ENCODE data around the gene TENT4A.

TENT4A gene

GRCh38 chr5:6718718-6719117 lies 5.5 kb downstream of the TENT4A start:
- no peak for DNase-seq

GRCh38 chr5:6719417-6719816 lies 6.2 kb downstream of the TENT4A start:
- no peak for DNase-seq

GRCh38 chr5:6719896-6720560 lies 6.8 kb downstream of the TENT4A start:
- DNase-seq = no peak

- DNase-seq = no peak
Measured at GRCh38 chr5:6720561-6720921, 7.3 kb downstream of the TENT4A start.

- no peak for DNase-seq
Measured at GRCh38 chr5:6721442-6721841, 8.2 kb downstream of the TENT4A start.

- DNase-seq = no peak
Measured at GRCh38 chr5:6722015-6722414, 8.8 kb downstream of the TENT4A start.

GRCh38 chr5:6723122-6723815 lies 10.0 kb downstream of the TENT4A start:
- no peak for DNase-seq

GRCh38 chr5:6723816-6724300 lies 10.6 kb downstream of the TENT4A start:
- DNase-seq = no peak

GRCh38 chr5:6724321-6724929 lies 11.2 kb downstream of the TENT4A start:
- DNase-seq = no peak

- no peak for DNase-seq
Measured at GRCh38 chr5:6725421-6725820, 12.2 kb downstream of the TENT4A start.

- DNase-seq = no peak
Measured at GRCh38 chr5:6726006-6726405, 12.8 kb downstream of the TENT4A start.

- DNase-seq = no peak
Measured at GRCh38 chr5:6727231-6727630, 14.0 kb downstream of the TENT4A start.

GRCh38 chr5:6728011-6728794 lies 15.0 kb downstream of the TENT4A start:
- DNase-seq = no peak

- DNase-seq = no peak
Measured at GRCh38 chr5:6728795-6729183, 15.6 kb downstream of the TENT4A start.

GRCh38 chr5:6729386-6730310 lies 16.4 kb downstream of the TENT4A start:
- DNase-seq = peak; percentile 42

- DNase-seq = no peak
Measured at GRCh38 chr5:6730407-6730806, 17.2 kb downstream of the TENT4A start.

GRCh38 chr5:6730807-6731206 lies 17.6 kb downstream of the TENT4A start:
- no peak for DNase-seq

- no peak for DNase-seq
Measured at GRCh38 chr5:6731465-6732237, 18.4 kb downstream of the TENT4A start.

- DNase-seq = no peak
Measured at GRCh38 chr5:6732634-6733410, 19.6 kb downstream of the TENT4A start.

- DNase-seq = no peak
Measured at GRCh38 chr5:6733411-6734242, 20.4 kb downstream of the TENT4A start.
